GM10248 (cell line): Measurements from ENCODE around the gene DSCAM.

Experiments used
- CTCF ChIA-PET: fragments of 300-600 bp; sonication (Branson Sonifier 250); formaldehyde crosslinking; extraction: SDS; loops from one replicate; lab custom pipeline; 2021; ENCODE audit warnings: antibody characterized with exemption; lab: Yijun Ruan, JAX
- POLR2A ChIA-PET: fragments of 350-650 bp; sonication (Branson Sonifier 250); formaldehyde crosslinking; extraction: SDS; loops from one replicate; lab custom pipeline; 2020; ENCODE audit warnings: antibody characterized with exemption; lab: Yijun Ruan, JAX
- DNase-seq: peaks from one replicate; pipeline ENCODE4 v3.0.0; 2012; ENCODE audit errors: extremely low spot score
- CTCF ChIP-seq: IDR thresholded peaks from 2 replicates; pipeline ENCODE4 v1.5.1; 2012; ENCODE audit warnings: mild to moderate bottlenecking, low read depth; ENCODE audit errors: extremely low read depth, missing control alignments, control extremely low read depth

The DSCAM gene

GRCh38 chr21:39972471-39972870 is 874.5 kb downstream of the DSCAM start:
- TF ChIP-seq CTCF, result no peak
- CTCF ChIA-PET, result no interaction called here
- DNase-seq, result no peak
- POLR2A ChIA-PET, result no interaction called here

GRCh38 chr21:39971956-39972355 is 875.0 kb downstream of the DSCAM start:
- DNase-seq, result no peak
- TF ChIP-seq CTCF, result no peak
- ChIA-PET CTCF (no interaction called here), POLR2A (no interaction called here)

- no peak for TF ChIP-seq CTCF
- DNase-seq, result no peak
- CTCF ChIA-PET, result interaction anchor here (1.3 kb wide), 1 partner anchor 10 kb away, joined by 3 read pairs; no protein-coding TSS in a partner anchor
- POLR2A ChIA-PET, result no interaction called here
These were observed 877.1 kb downstream of the DSCAM start for GRCh38 chr21:39969691-39970364.

- CTCF ChIA-PET, result no interaction called here
These were observed 878.9 kb downstream of the DSCAM start for GRCh38 chr21:39968010-39968409.

GRCh38 chr21:39966786-39967185 is 880.2 kb downstream of the DSCAM start:
- no peak for TF ChIP-seq CTCF
- POLR2A ChIA-PET, result no interaction called here
- DNase-seq, result no peak
- CTCF ChIA-PET, result no interaction called here

More at GRCh38 chr21:39968010-39968409, 878.9 kb downstream of the DSCAM start:
- no peak for DNase-seq
- POLR2A ChIA-PET, result no interaction called here
- TF ChIP-seq CTCF, result no peak

GRCh38 chr21:39965026-39965425 is 881.9 kb downstream of the DSCAM start:
- no peak for TF ChIP-seq CTCF
- CTCF ChIA-PET, result interaction anchor here (1.0 kb wide), 1 partner anchor 14 kb away, joined by 3 read pairs; no protein-coding TSS in a partner anchor
- POLR2A ChIA-PET, result no interaction called here
- no peak for DNase-seq
